ENCODE measurements around the gene PDLIM5. TPM values are rescaled to one million over a fixed set of nuclear protein-coding genes. Genes with fewer than 3 reads are reported as not detected.

PDLIM5 gene
- total RNA-seq, 4 donors from 2014 or later, result 90.5 to 148 (median 115) TPM

DNA sequence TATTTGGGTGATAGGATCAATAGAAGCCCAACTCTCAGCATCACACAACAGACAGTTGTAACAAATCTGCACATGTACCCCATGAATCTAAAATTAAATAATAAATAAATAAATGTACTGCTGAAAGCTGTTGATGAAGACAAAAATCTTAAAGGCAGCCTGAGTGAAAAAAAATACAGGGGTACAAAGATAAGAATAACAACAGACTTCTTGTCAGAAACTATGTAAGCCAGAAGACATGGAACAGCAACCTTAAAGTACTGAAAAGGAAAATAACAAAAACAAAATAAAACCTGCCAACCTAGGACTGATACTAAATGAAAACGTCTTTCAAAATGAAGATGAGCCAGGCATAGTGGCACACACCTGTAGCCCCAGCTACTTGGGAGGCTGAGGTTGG, 25.0 kb upstream of the PDLIM5 start:
- 89% methylated on average over 1 of the region's 1 CpG for WGBS
- H3K27me3 ChIP-seq, result no peaks in the 10 kb centered on the region
- H3K4me1 ChIP-seq, result no peaks in the 10 kb centered on the region
- no peak overlapping the region for H3K4me3 ChIP-seq
- peaks cover 12% of the 10 kb centered on the region for H3K9me3 ChIP-seq
- H3K27ac ChIP-seq, result no peak overlapping the region
- TF ChIP-seq CTCF (IDR thresholded peaks at IDR 0.05), result no peak
- TF ChIP-seq POLR2AphosphoS5 (IDR thresholded peaks at IDR 0.05), result no peak
- TF ChIP-seq EP300 (IDR thresholded peaks at IDR 0.05), result no peak
- no peak for TF ChIP-seq POLR2A (IDR thresholded peaks at IDR 0.05)
- DNase-seq (ENCODE audit: low spot score in 2 of 2), result no peak
- H3K36me3 ChIP-seq, result no peaks in the 10 kb centered on the region

DNA sequence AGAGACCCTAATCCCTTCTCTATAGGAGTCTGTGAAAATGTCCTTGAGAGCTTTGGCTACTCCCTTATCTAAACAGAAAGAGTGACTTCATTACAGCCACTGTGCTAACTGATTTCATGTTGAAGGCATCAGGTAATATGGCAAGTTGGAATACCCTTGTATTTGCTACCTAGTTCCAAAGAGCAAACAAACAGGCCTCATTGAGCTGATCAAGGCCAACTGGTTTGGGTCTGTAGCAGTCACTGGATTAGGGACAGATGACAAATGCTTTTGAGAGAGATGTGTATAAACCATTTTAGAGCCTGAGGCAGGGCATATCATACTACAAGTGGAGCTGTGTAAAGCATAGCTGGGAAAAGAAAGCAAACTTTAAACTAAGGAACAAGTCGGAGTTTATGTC, 22.9 kb upstream of the PDLIM5 start:
- no peaks in the 10 kb centered on the region for H3K4me1 ChIP-seq
- TF ChIP-seq CTCF (IDR thresholded peaks at IDR 0.05) (no peak), POLR2AphosphoS5 (IDR thresholded peaks at IDR 0.05) (no peak), EP300 (IDR thresholded peaks at IDR 0.05) (no peak), POLR2A (IDR thresholded peaks at IDR 0.05) (no peak)
- 70% methylated on average over 1 of the region's 1 CpG for WGBS
- peaks cover 12% of the 10 kb centered on the region for H3K9me3 ChIP-seq
- no peak for DNase-seq (ENCODE audit: low spot score in 2 of 2)
- H3K27ac ChIP-seq, result no peak overlapping the region
- H3K4me3 ChIP-seq, result no peak overlapping the region
- no peaks in the 10 kb centered on the region for H3K36me3 ChIP-seq
- no peaks in the 10 kb centered on the region for H3K27me3 ChIP-seq

- Histone ChIP-seq H3K27ac (no peak overlapping the region), H3K4me1 (no peaks in the 10 kb centered on the region), H3K27me3 (no peaks in the 10 kb centered on the region), H3K9me3 (peaks cover 12% of the 10 kb centered on the region), H3K36me3 (no peaks in the 10 kb centered on the region), H3K4me3 (no peak overlapping the region)
- WGBS, result 56% methylated on average over 6 of the region's 6 CpGs
- TF ChIP-seq POLR2AphosphoS5 (IDR thresholded peaks at IDR 0.05) (no peak), POLR2A (IDR thresholded peaks at IDR 0.05) (no peak), CTCF (IDR thresholded peaks at IDR 0.05) (no peak), EP300 (IDR thresholded peaks at IDR 0.05) (no peak)
- no peak for DNase-seq (ENCODE audit: low spot score in 2 of 2)
These were observed 21.3 kb upstream of the PDLIM5 start for GRCh38 chr4:94430406-94430805.

DNA sequence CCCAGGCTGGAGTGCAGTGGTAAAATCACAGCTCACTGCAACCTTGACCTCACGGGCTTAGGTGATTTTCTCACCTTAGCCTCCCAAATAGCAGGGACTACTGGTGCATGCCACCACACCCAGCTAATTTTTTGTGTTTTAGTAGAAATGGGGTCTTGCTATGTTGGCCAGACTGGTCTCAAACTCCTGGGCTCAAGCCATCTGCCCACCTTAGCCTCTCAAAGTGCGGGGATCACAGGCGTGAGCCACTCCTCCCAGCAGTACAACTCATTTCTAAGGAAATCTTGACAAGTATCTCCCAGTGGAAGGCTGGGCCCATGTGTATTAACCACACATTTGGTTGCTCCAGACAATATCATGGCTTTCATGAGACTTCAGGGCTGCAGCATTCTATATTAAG, 20.4 kb upstream of the PDLIM5 start:
- Histone ChIP-seq H3K4me1 (no peaks in the 10 kb centered on the region), H3K36me3 (no peaks in the 10 kb centered on the region), H3K4me3 (no peak overlapping the region), H3K9me3 (peaks cover 8% of the 10 kb centered on the region), H3K27ac (no peak overlapping the region), H3K27me3 (no peaks in the 10 kb centered on the region)
- no peak for TF ChIP-seq POLR2A (IDR thresholded peaks at IDR 0.05)
- TF ChIP-seq CTCF (IDR thresholded peaks at IDR 0.05), result no peak
- no peak for TF ChIP-seq EP300 (IDR thresholded peaks at IDR 0.05)
- no peak for TF ChIP-seq POLR2AphosphoS5 (IDR thresholded peaks at IDR 0.05)
- no peak for DNase-seq (ENCODE audit: low spot score in 2 of 2)
- 91% methylated on average over 3 of the region's 3 CpGs for WGBS

- no peak overlapping the region for H3K4me3 ChIP-seq
- TF ChIP-seq CTCF (IDR thresholded peaks at IDR 0.05), result no peak
- no peak for TF ChIP-seq POLR2A (IDR thresholded peaks at IDR 0.05)
- no peak for TF ChIP-seq EP300 (IDR thresholded peaks at IDR 0.05)
- TF ChIP-seq POLR2AphosphoS5 (IDR thresholded peaks at IDR 0.05), result no peak
- no peaks in the 10 kb centered on the region for H3K27me3 ChIP-seq
- no peaks in the 10 kb centered on the region for H3K36me3 ChIP-seq
- no peak overlapping the region for H3K27ac ChIP-seq
- no peaks in the 10 kb centered on the region for H3K9me3 ChIP-seq
- H3K4me1 ChIP-seq, result no peaks in the 10 kb centered on the region
- no peak for DNase-seq (ENCODE audit: low spot score in 2 of 2)
These were observed 17.2 kb upstream of the PDLIM5 start for GRCh38 chr4:94434505-94434904.

Measured in suprapubic skin (tissue), 4 donors.